ENCODE measurements around the gene CD8B2.

DNA sequence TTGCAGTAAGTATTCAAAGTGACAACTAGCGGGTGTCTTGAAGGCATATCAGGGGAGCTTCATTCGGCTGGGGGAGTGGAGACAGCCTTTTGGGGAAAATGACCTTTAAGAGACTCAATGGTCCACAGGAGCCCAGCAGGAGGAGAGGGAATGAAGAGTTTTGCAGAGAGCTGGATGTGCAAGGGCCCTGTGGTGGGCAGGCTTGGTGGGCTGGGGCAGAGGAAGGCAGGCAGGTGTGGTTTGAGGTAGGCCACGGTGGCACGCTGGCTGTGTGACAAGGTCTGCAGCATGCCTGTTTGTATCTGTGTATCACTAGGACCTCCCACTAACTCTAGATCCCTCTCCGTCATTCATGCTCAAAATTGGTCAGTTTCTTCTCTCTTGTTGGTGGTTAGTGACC lies 53.7 kb downstream of the CD8B2 start:
- TF ChIP-seq CTCF (IDR thresholded peaks at IDR 0.05) = no peak
- no peak for TF ChIP-seq EZH2 (IDR thresholded peaks at IDR 0.05; ENCODE audit: borderline replicate concordance, insufficient read depth, low read depth, low read length, poor library complexity, severe bottlenecking)
